OCI-LY1 (cell line): Measurements from ENCODE around the gene ARL15.

Experiments
- H2AFZ ChIP-seq: fragments of 200-600 bp; sonication (generic), shearing (Covaris generic); 2 replicates; pipeline ENCODE4 v1.6.0; 2014; ENCODE audit warnings: antibody characterized with exemption, mild to moderate bottlenecking, low read length
- H3F3A ChIP-seq: fragments of 200-600 bp; sonication (generic), shearing (Covaris generic); 2 replicates; pipeline ENCODE4 v1.6.0; 2014; ENCODE audit warnings: mild to moderate bottlenecking, antibody characterized with exemption, low read length, moderate library complexity; ENCODE audit not compliant: insufficient read depth
- H3K27ac ChIP-seq: fragments of 200-600 bp; sonication (generic); 2 replicates; pipeline ENCODE4 v1.5.1; 2014; ENCODE audit warnings: low read length, mixed run types, mild to moderate bottlenecking, low read depth; ENCODE audit not compliant: poor library complexity, severe bottlenecking
- H3K27me3 ChIP-seq: fragments of 200-600 bp; sonication (generic); 2 replicates; pipeline ENCODE4 v1.6.0; 2014; ENCODE audit warnings: antibody characterized with exemption, mild to moderate bottlenecking, low read length, moderate library complexity; ENCODE audit not compliant: insufficient read depth
- H3K36me3 ChIP-seq: fragments of 200-600 bp; sonication (generic); 2 replicates; pipeline ENCODE4 v1.6.1; 2014; ENCODE audit warnings: mild to moderate bottlenecking, antibody characterized with exemption, low read length, moderate library complexity, mixed read lengths; ENCODE audit not compliant: insufficient read depth
- H3K4me1 ChIP-seq: fragments of 200-600 bp; sonication (generic); 2 replicates; pipeline ENCODE4 v1.5.1; 2014; ENCODE audit warnings: mild to moderate bottlenecking, low read length, moderate library complexity; ENCODE audit not compliant: insufficient read depth, severe bottlenecking
- H3K4me2 ChIP-seq: fragments of 200-600 bp; sonication (generic), shearing (Covaris generic); 2 replicates; pipeline ENCODE4 v1.6.1; 2014; ENCODE audit warnings: low read length
- H3K4me3 ChIP-seq: fragments of 200-600 bp; sonication (generic); 2 replicates; pipeline ENCODE4 v1.5.1; 2014; ENCODE audit warnings: low read length, low read depth, mild to moderate bottlenecking, mixed read lengths; ENCODE audit not compliant: poor library complexity, severe bottlenecking
- H3K79me2 ChIP-seq: fragments of 200-600 bp; shearing (Covaris generic); 2 replicates; pipeline ENCODE4 v1.6.1; 2016; ENCODE audit warnings: mixed run types, low read length, mixed read lengths; ENCODE audit not compliant: insufficient read depth
- H3K9ac ChIP-seq: fragments of 200-600 bp; sonication (generic), shearing (Covaris generic); 2 replicates; pipeline ENCODE4 v1.6.1; 2014; ENCODE audit warnings: mild to moderate bottlenecking, low read length, mixed read lengths
- H3K9me2 ChIP-seq: fragments of 200-600 bp; sonication (generic), shearing (Covaris generic); 2 replicates; pipeline ENCODE4 v1.6.1; 2014; ENCODE audit warnings: low read depth, mild to moderate bottlenecking, low read length, mixed read lengths
- H3K9me3 ChIP-seq: fragments of 200-600 bp; shearing (Covaris generic); 2 replicates; pipeline ENCODE4 v1.6.1; 2014; ENCODE audit warnings: low read length, mixed read lengths
- H4K20me1 ChIP-seq: fragments of 200-600 bp; sonication (generic), shearing (Covaris generic); 2 replicates; pipeline ENCODE4 v1.6.0; 2016; ENCODE audit warnings: mild to moderate bottlenecking, low read length; ENCODE audit not compliant: insufficient read depth
- CTCF ChIP-seq: fragments of 200-600 bp; sonication (generic), shearing (Covaris generic); IDR thresholded peaks from 2 replicates; pipeline ENCODE4 v1.5.1; 2017; ENCODE audit warnings: mild to moderate bottlenecking, antibody characterized with exemption, low read length, moderate library complexity, mixed read lengths
- EZH2 ChIP-seq: fragments of 200-600 bp; sonication (generic), shearing (Covaris generic); IDR thresholded peaks from 2 replicates; pipeline ENCODE4 v1.8.0; 2017; ENCODE audit warnings: borderline replicate concordance, mixed run types, mild to moderate bottlenecking, antibody characterized with exemption, low read length, moderate library complexity, mixed read lengths

Gene ARL15

GRCh38 chr5:54337523-54337922 lies 27.1 kb upstream of the ARL15 start:
- H3K27me3 ChIP-seq, result no peaks in the 10 kb centered on the region
- no peaks in the 10 kb centered on the region for H3K36me3 ChIP-seq

GRCh38 chr5:54332720-54333119 lies 22.3 kb upstream of the ARL15 start:
- Histone ChIP-seq H3K36me3 (no peaks in the 10 kb centered on the region), H2AFZ (no peak overlapping the region), H3K4me2 (no peak overlapping the region), H3K27ac (no peak overlapping the region), H3F3A (no peaks in the 10 kb centered on the region), H3K79me2 (no peaks in the 10 kb centered on the region), H4K20me1 (no peaks in the 10 kb centered on the region), H3K4me3 (no peak overlapping the region), H3K27me3 (no peaks in the 10 kb centered on the region), H3K9me3 (peaks cover 6% of the 10 kb centered on the region; the same call in 1 of the 2 replicates), H3K9me2 (no peaks in the 10 kb centered on the region), H3K9ac (no peak overlapping the region), H3K4me1 (no peaks in the 10 kb centered on the region)
- TF ChIP-seq EZH2 (no peak), CTCF (no peak)

More at GRCh38 chr5:54337523-54337922, 27.1 kb upstream of the ARL15 start:
- Histone ChIP-seq H3K27ac (no peak overlapping the region), H3K9me3 (peaks cover 7% of the 10 kb centered on the region; the same call in 1 of the 2 replicates), H3K4me3 (no peak overlapping the region), H2AFZ (no peak overlapping the region), H3K4me2 (no peak overlapping the region), H3K9me2 (no peaks in the 10 kb centered on the region), H3K79me2 (no peaks in the 10 kb centered on the region), H3F3A (no peaks in the 10 kb centered on the region), H3K9ac (no peak overlapping the region), H4K20me1 (no peaks in the 10 kb centered on the region), H3K4me1 (no peaks in the 10 kb centered on the region)
- TF ChIP-seq CTCF, result no peak
- no peak for TF ChIP-seq EZH2

GRCh38 chr5:54329731-54330709 lies 19.6 kb upstream of the ARL15 start:
- Histone ChIP-seq H3K27me3 (no peaks in the 10 kb centered on the region), H3K9me3 (no peaks in the 10 kb centered on the region), H3K4me3 (no peak overlapping the region), H3K4me1 (no peaks in the 10 kb centered on the region), H4K20me1 (no peaks in the 10 kb centered on the region), H3K9me2 (no peaks in the 10 kb centered on the region), H3F3A (no peaks in the 10 kb centered on the region), H3K9ac (no peak overlapping the region), H3K27ac (no peak overlapping the region), H3K4me2 (no peak overlapping the region), H3K36me3 (no peaks in the 10 kb centered on the region), H2AFZ (no peak overlapping the region), H3K79me2 (no peaks in the 10 kb centered on the region)
- no peak for TF ChIP-seq CTCF
- TF ChIP-seq EZH2, result no peak
